Measurements from ENCODE around the gene MAN1C1. TPM values are rescaled to one million over a fixed set of nuclear protein-coding genes. Genes with fewer than 3 reads are reported as not detected.

MAN1C1 gene
- total RNA-seq, 1 experiment from 2014 or later, result 0.11 TPM

DNA sequence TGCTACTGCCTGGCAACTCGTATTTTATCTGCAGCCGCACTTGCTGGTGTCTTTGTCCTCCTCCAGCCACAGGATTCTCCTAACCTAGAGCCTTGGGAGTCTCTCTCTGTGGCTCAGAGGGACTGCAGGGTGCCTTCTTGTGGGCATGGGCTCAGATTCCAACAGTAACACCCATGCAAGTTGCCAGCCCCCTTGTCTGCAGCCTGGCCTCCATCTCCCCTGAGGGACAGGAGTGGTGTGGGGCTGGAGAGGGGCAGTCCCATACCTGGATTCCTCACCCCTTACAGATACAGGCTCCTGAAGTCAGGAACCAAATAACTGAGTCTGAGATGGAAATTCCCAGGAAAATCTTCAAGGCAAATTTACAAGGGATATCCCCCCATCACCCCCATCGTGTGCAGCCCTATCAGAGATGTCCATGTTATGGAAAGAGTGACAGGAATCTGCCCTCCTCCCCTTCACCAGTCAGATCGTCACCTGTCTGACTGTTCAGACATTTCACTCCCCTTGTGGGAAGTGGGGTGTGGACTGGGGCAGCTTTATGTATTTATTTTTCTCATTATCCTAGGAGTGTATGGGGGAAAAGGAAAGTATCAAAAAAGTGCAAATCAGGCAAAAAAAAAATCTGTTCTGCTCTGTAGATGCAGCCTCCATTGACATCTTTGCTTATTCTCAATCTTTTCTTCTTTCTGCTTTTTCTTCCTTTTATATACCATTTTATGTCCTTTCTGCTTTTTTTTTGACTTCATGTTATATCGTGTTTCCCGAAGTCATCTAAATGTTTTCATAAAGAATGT, 70.8 kb downstream of the MAN1C1 start:
- H3K79me2 ChIP-seq (ENCODE audit: low read length), result no peaks in the 10 kb centered on the region
- no peaks in the 10 kb centered on the region for H3F3A ChIP-seq (ENCODE audit: low read length, unreplicated experiment)
- H4K20me1 ChIP-seq (ENCODE audit: low read length), result no peaks in the 10 kb centered on the region
- no peaks in the 10 kb centered on the region for H3K36me3 ChIP-seq (ENCODE audit: low read depth, low read length)
- intact Hi-C loops (cut with micrococcal nuclease), result no loop called here
- H3K9me2 ChIP-seq (replicated peaks; ENCODE audit: low read length), result no peaks in the 10 kb centered on the region
- POLR2A ChIA-PET (ENCODE audit: unreplicated experiment), result no interaction called here
- H3K9ac ChIP-seq (ENCODE audit: low read length), result no peak overlapping the region
- H3K4me3 ChIP-seq (ENCODE audit: low read length), result no peak overlapping the region
- BruUV-seq (replicated peaks), result no TSS peak
- TF ChIP-seq EZH2 (IDR thresholded peaks at IDR 0.05; ENCODE audit: low read length, unreplicated experiment) (no peak), EZH2phosphoT487 (IDR thresholded peaks at IDR 0.05; ENCODE audit: borderline replicate concordance, low read length) (no peak)
- TF ChIP-seq, protein P1, sequence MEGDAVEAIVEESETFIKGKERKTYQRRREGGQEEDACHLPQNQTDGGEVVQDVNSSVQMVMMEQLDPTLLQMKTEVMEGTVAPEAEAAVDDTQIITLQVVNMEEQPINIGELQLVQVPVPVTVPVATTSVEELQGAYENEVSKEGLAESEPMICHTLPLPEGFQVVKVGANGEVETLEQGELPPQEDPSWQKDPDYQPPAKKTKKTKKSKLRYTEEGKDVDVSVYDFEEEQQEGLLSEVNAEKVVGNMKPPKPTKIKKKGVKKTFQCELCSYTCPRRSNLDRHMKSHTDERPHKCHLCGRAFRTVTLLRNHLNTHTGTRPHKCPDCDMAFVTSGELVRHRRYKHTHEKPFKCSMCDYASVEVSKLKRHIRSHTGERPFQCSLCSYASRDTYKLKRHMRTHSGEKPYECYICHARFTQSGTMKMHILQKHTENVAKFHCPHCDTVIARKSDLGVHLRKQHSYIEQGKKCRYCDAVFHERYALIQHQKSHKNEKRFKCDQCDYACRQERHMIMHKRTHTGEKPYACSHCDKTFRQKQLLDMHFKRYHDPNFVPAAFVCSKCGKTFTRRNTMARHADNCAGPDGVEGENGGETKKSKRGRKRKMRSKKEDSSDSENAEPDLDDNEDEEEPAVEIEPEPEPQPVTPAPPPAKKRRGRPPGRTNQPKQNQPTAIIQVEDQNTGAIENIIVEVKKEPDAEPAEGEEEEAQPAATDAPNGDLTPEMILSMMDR (conservative IDR thresholded peaks at IDR 0.05; ENCODE audit: low read depth, low read length), result no peak
- DNase-seq (no peak), ATAC-seq (no peak)
- no peak overlapping the region for H3K27ac ChIP-seq (ENCODE audit: low read length)
- CTCF ChIA-PET, result no interaction called here
- H3K9me3 ChIP-seq (ENCODE audit: low read length), result no peaks in the 10 kb centered on the region
- no peaks in the 10 kb centered on the region for H3K27me3 ChIP-seq (ENCODE audit: low read length)
- no peak overlapping the region for H3K4me2 ChIP-seq (ENCODE audit: low read length)
- no peak overlapping the region for H2AFZ ChIP-seq (ENCODE audit: low read length)
- H3K4me1 ChIP-seq (ENCODE audit: insufficient read depth, low read length), result no peaks in the 10 kb centered on the region

DNA sequence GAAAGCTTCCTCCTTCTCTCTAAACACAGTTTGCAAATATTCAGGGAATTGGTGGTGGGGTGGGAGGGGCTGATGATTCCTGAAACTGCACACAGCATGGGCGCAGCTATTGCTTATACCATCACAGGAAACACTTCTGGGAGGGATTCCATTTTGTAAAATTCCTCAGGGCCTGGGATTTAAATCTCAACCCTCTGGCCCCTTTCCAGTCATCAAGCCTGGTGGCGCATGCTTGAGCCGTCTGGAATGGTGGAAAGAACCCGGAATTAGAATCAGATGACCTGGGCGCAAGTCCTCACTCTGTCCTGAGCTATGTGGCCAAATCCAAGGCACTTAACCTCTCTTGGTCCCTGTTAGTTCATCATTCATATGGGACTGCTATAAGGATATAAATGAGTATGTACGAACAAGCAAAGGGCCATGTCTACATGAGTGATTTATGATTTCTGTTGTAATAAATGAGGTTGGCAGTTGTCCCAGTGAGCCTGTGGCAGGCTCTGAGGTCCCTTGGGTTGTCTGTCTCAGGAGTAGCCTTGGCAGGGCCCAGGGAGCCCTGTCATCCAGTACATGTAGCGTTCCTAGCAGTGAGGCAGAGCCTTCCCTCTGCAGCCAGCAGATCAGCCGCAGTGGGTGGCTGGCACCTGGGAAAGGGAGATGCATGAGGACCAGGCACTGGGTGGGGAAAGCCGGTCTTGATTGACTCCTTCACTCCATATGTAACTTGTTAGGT, 72.0 kb downstream of the MAN1C1 start:
- no peak overlapping the region for H3K27ac ChIP-seq (ENCODE audit: low read length)
- no peaks in the 10 kb centered on the region for H3K27me3 ChIP-seq (ENCODE audit: low read length)
- H4K20me1 ChIP-seq (ENCODE audit: low read length), result no peaks in the 10 kb centered on the region
- H3K79me2 ChIP-seq (ENCODE audit: low read length), result no peaks in the 10 kb centered on the region
- ChIA-PET CTCF (no interaction called here), POLR2A (ENCODE audit: unreplicated experiment) (no interaction called here)
- no peak overlapping the region for H3K4me2 ChIP-seq (ENCODE audit: low read length)
- no peaks in the 10 kb centered on the region for H3K4me1 ChIP-seq (ENCODE audit: insufficient read depth, low read length)
- H3K9me3 ChIP-seq (ENCODE audit: low read length), result no peaks in the 10 kb centered on the region
- H3K9ac ChIP-seq (ENCODE audit: low read length), result no peak overlapping the region
- DNase-seq (peak; percentile 22), ATAC-seq (peak; percentile 22; the same call in 1 of the 2 replicates)
- no peaks in the 10 kb centered on the region for H3K36me3 ChIP-seq (ENCODE audit: low read depth, low read length)
- no peak overlapping the region for H2AFZ ChIP-seq (ENCODE audit: low read length)
- intact Hi-C loops (cut with micrococcal nuclease), result no loop called here
- TF ChIP-seq, protein P1 (conservative IDR thresholded peaks at IDR 0.05; ENCODE audit: low read depth, low read length), result no peak
- TF ChIP-seq EZH2phosphoT487 (IDR thresholded peaks at IDR 0.05; ENCODE audit: borderline replicate concordance, low read length) (no peak), EZH2 (IDR thresholded peaks at IDR 0.05; ENCODE audit: low read length, unreplicated experiment) (no peak)
- H3F3A ChIP-seq (ENCODE audit: low read length, unreplicated experiment), result no peaks in the 10 kb centered on the region
- no peak overlapping the region for H3K4me3 ChIP-seq (ENCODE audit: low read length)
- no peaks in the 10 kb centered on the region for H3K9me2 ChIP-seq (replicated peaks; ENCODE audit: low read length)
- BruUV-seq (replicated peaks), result no TSS peak
